GM20000 (cell line): ENCODE measurements around the gene LGI2.
"Not testable (repeated sequence)": the region's sequence is repeated elsewhere in the genome, so short reads cannot be mapped to it uniquely, and the experiment has no call there.

Experiments used
- DNase-seq: peaks from one replicate; pipeline ENCODE4 v3.0.0; 2012; ENCODE audit warnings: low spot score
- CTCF ChIP-seq: IDR thresholded peaks from 2 replicates; pipeline ENCODE4 v1.5.1; 2012; ENCODE audit warnings: mild to moderate bottlenecking, control low read depth; ENCODE audit errors: extremely low read depth, missing control alignments

Gene LGI2

GRCh38 chr4:25022766-25023165 lies 8.0 kb downstream of the LGI2 start:
- no peak for TF ChIP-seq CTCF

GRCh38 chr4:25021216-25021615 lies 9.5 kb downstream of the LGI2 start:
- no peak for TF ChIP-seq CTCF
- no peak for DNase-seq

More at GRCh38 chr4:25022766-25023165, 8.0 kb downstream of the LGI2 start:
- no peak for DNase-seq

- DNase-seq: no peak
- no peak for TF ChIP-seq CTCF
Measured at GRCh38 chr4:25020236-25020635, 10.5 kb downstream of the LGI2 start.

GRCh38 chr4:25019501-25019900 lies 11.2 kb downstream of the LGI2 start:
- TF ChIP-seq CTCF: no peak
- no peak for DNase-seq

- TF ChIP-seq CTCF: no peak
Measured at GRCh38 chr4:25015012-25015411, 15.7 kb downstream of the LGI2 start.

GRCh38 chr4:25014662-25014983 lies 16.1 kb downstream of the LGI2 start:
- DNase-seq: not testable (repeated sequence)

More at GRCh38 chr4:25015012-25015411, 15.7 kb downstream of the LGI2 start:
- no peak for DNase-seq

- TF ChIP-seq CTCF: no peak
- DNase-seq: no peak
Measured at GRCh38 chr4:25013756-25014661, 16.7 kb downstream of the LGI2 start.

- TF ChIP-seq CTCF: no peak
Measured at GRCh38 chr4:25012655-25013054, 18.1 kb downstream of the LGI2 start.

More at GRCh38 chr4:25012655-25013054, 18.1 kb downstream of the LGI2 start:
- no peak for DNase-seq
